Lower leg skin (tissue), 4 donors: ENCODE results near the gene UBE2QL1. TPM values are rescaled to one million over a fixed set of nuclear protein-coding genes. Genes with fewer than 3 reads are reported as not detected.

ENCODE experiments used
- DNase-seq, 2 donors: peaks; one replicate each; pipeline ENCODE4 v3.0.0-alpha.2; 2019; ENCODE audit warnings: low spot score in 2 of 2
- H3K4me3 ChIP-seq: fragments of 200-600 bp; sonication (generic); 2 replicates; pipeline ENCODE4 v1.5.1; 2017; ENCODE audit warnings: mild to moderate bottlenecking, low read depth; ENCODE audit not compliant: poor library complexity, severe bottlenecking
- CTCF ChIP-seq, 3 donors: fragments of 450-650 bp; IDR thresholded peaks; one replicate each; pipeline ENCODE4 v1.5.1; 2016; ENCODE audit warnings: antibody characterized with exemption in 3 of 3, mild to moderate bottlenecking in 3 of 3, moderate library complexity in 2 of 3
- POLR2A ChIP-seq, 2 donors: fragments of 450-650 bp; IDR thresholded peaks; one replicate each; pipeline ENCODE4 v1.6.1; 2016 to 2017; ENCODE audit warnings: antibody characterized with exemption in 2 of 2, mild to moderate bottlenecking in 1 of 2, moderate library complexity in 1 of 2
- WGBS, 2 donors: methylation state at CpG; one replicate each; pipeline ENCODE4 v1.1.5; 2018; 5-methylcytosine and 5-hydroxymethylcytosine counted together
- intact Hi-C: fragments of 100-400 bp; cut with DNase I; formaldehyde crosslinking; loops from one replicate; pipeline ENCODE4 v1.15.0; 2023; ENCODE audit warnings: low total_unique reads
- total RNA-seq, 4 donors: library from RNA; depleted of rRNA; stranded (reverse); fragments of >200 nt; gene quantifications; one replicate each; pipeline ENCODE4 v1.1.0, GENCODE V29; 2016

UBE2QL1 gene
- total RNA-seq, 4 donors from 2014 or later, result 0.72 to 3.4 (median 1.3) TPM

GRCh38 chr5:6453937-6454560 is 5.4 kb downstream of the UBE2QL1 start:
- no peak for DNase-seq
- TF ChIP-seq POLR2A (IDR thresholded peaks at IDR 0.05), result no peak
- TF ChIP-seq CTCF (IDR thresholded peaks at IDR 0.05), result no peak
- no peak overlapping the region for H3K4me3 ChIP-seq
- WGBS, 2 donors, result 51 to 58% methylated on average over 2 of the region's 2 CpGs
- intact Hi-C loops, result no loop called here

GRCh38 chr5:6454628-6455053 is 6.0 kb downstream of the UBE2QL1 start:
- H3K4me3 ChIP-seq, result no peak overlapping the region
- DNase-seq, result no peak
- intact Hi-C loops, result no loop called here
- WGBS, 2 donors, result 71 to 83% methylated on average over 12 of the region's 12 CpGs
- TF ChIP-seq POLR2A (IDR thresholded peaks at IDR 0.05), result no peak
- no peak for TF ChIP-seq CTCF (IDR thresholded peaks at IDR 0.05)

GRCh38 chr5:6455571-6456200 is 7.0 kb downstream of the UBE2QL1 start:
- intact Hi-C loops, result no loop called here
- no peak for DNase-seq
- TF ChIP-seq POLR2A (IDR thresholded peaks at IDR 0.05), result no peak
- no peak for TF ChIP-seq CTCF (IDR thresholded peaks at IDR 0.05)
- no peak overlapping the region for H3K4me3 ChIP-seq
- 82 to 85% methylated on average over 13 of the region's 13 CpGs for WGBS, 2 donors

GRCh38 chr5:6456766-6457370 is 8.2 kb downstream of the UBE2QL1 start:
- TF ChIP-seq CTCF (IDR thresholded peaks at IDR 0.05), result no peak
- TF ChIP-seq POLR2A (IDR thresholded peaks at IDR 0.05), result no peak
- 84 to 88% methylated on average over 6 of the region's 6 CpGs for WGBS, 2 donors
- intact Hi-C loops, result loop anchor here (1.0 kb wide), 1 partner anchor 56 kb away; no protein-coding TSS in a partner anchor
- DNase-seq, result no peak
- no peak overlapping the region for H3K4me3 ChIP-seq

GRCh38 chr5:6457592-6457991 is 8.9 kb downstream of the UBE2QL1 start:
- TF ChIP-seq POLR2A (IDR thresholded peaks at IDR 0.05) (no peak), CTCF (IDR thresholded peaks at IDR 0.05) (no peak)
- no peak for DNase-seq
- no peak overlapping the region for H3K4me3 ChIP-seq
- intact Hi-C loops, result loop anchor here (1.0 kb wide), 1 partner anchor 56 kb away; no protein-coding TSS in a partner anchor
- WGBS, 2 donors, result 81 to 85% methylated on average over 5 of the region's 5 CpGs
